ENCODE measurements around the gene CCL1. TPM values are rescaled to one million over a fixed set of nuclear protein-coding genes. Genes with fewer than 3 reads are reported as not detected.
"Not testable (repeated sequence)": the region's sequence is repeated elsewhere in the genome, so short reads cannot be mapped to it uniquely, and the experiment has no call there.

CCL1 gene
- total RNA-seq, 1 donor from 2014 or later = not detected

DNA sequence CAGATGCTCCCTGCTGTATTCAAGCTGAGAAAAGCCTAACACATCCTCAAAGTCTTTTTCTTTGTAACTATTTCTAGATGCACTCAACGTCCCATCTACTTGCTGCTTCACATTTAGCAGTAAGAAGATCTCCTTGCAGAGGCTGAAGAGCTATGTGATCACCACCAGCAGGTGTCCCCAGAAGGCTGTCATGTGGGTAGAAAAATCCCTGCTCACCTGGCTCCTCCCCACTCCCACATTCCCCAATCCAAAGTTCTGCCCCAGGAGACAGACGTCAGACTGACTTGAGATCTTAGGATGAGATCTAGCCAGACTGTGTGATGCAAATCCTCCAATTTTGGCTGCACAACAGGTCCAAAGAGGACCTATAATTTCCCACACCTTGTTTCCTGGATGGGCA, 5.6 kb downstream of the CCL1 start:
- ATAC-seq = no peak

DNA sequence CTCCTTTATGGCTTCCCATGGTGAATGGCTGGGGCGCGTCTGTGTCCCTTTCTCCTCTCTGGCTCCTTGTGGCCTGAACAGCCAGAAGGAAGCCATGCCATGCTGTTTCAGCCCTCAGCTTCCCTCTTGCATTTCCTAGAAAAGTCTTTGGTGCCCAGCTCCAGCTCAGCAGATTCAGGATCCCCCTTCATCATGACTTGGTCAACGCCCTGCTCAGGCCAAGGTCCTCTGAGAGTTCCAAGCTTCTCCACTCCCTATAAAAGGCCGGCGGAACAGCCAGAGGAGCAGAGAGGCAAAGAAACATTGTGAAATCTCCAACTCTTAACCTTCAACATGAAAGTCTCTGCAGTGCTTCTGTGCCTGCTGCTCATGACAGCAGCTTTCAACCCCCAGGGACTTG, 6.8 kb downstream of the CCL1 start, which contains the start of gene CCL13:
Gene CCL13, plus strand, starts transcription at position 287 of the 400 bp plus-strand sequence. Its CDS starts 47 bp downstream, at position 334.
- ATAC-seq = no peak

DNA sequence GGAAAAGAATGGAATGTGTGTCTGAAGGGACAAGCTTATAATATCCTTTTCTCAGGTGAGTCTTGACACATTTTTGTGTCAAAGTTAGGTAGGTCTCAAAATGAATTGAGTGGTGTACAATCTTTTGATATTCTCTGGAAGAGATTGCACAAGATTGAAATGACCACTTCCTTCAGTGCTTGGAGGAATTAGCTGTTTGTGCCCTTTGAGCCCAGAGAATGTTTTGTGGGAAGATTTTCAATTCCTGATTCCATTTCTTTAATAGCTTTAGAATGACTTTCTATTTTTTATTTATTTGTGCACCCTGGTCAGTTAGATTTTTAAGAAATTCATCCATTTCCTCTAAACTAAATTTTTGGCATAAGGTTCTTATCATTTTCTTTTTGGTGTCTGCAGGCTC, 8.4 kb downstream of the CCL1 start:
- no peak for ATAC-seq

- no peak for ATAC-seq
Observed at GRCh38 chr17:34352191-34352590, 10.8 kb downstream of the CCL1 start.

DNA sequence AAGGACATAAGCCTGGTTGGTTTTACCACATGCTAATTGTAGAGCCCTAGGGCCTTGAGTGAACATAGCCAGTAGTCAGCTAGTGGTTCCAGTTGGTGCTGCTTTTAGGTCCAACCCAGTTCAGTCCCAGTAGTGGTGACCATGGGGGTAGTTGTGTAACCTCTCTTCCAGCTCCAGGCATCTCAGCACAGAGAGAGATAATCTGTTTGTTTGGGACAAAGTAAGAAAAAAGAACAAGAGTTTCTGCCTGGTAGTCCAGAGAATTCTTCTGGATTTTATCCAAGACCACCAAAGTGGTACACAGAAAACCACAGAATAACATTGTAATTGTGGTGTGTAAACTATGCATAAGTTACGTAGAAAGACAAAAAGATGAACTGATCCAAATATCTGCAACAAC, 11.9 kb downstream of the CCL1 start:
- ATAC-seq = no peak

DNA sequence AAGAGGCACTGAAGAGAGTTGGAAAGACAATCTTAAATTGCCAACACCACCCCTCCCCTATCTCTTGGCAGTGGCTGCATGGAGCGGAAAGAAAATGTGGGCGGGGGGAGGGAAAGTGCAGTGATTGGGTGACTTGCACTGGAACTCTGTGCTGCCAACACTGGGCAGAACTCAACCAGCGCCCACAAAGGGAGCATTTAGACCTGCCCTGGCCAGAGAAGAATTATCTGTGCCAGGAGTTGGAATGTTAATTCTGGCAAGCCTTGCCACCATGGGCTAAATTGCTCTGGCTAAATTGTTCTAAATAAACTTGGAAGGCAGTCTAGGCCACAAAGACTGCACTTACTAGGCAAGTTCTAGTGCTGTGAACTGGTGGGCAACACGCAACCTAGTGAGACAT, 13.3 kb downstream of the CCL1 start:
- ATAC-seq = no peak

DNA sequence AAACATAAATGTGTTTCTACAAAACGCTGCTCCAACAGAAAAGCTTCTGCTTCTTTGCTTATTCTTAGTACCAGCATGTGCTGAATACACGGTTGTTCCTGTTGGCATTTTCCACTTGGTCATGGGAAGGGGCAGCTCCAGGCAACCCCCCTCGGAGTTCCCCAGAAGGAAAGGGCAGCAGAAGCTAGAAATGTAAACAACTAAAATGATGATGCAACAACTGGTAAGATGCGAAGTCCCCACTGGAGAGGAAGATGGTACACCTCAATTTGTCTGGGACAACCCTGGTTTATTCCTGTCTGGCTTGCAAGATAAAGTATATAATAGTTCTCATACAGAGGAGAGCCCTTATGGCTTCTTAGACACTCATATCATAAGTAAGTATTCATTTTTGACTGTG, 16.0 kb downstream of the CCL1 start:
- ATAC-seq = no peak

- ATAC-seq = no peak
Observed at GRCh38 chr17:34341916-34342315, 21.1 kb downstream of the CCL1 start.

DNA sequence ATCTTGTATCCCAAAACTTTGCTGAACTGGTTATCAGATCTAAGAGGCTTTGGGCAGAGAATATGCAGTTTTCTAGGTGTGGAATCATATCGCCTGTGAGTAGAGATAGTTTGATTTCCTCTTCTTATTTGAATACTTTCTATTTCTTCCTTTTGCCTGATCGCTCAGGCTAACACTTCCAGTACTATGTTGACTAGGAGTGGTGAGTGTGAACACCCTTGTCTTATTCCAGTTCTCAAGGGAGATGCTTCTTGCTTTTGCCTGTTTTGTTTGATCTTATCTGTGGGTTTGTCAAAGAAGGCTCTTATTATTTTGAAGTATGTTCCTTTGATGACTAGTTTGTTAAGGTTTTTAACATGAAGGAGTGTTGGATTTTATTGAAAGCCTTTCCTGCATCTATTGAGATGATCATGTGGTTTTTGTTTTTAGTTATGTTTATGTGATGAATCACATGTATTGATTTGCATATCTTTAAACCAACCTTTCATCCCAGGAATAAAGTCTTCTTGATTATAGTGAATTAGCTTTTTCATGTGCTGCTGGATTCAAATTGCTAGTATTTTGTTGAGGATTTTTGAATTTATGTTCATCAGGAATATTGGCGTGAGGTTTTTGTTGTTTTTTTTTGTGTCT, 23.8 kb downstream of the CCL1 start:
- ATAC-seq = no peak

GRCh38 chr17:34337701-34338100, 25.3 kb downstream of the CCL1 start:
- ATAC-seq = no peak

GRCh38 chr17:34327580-34327979, 35.5 kb downstream of the CCL1 start:
- not testable (repeated sequence) for ATAC-seq

DNA sequence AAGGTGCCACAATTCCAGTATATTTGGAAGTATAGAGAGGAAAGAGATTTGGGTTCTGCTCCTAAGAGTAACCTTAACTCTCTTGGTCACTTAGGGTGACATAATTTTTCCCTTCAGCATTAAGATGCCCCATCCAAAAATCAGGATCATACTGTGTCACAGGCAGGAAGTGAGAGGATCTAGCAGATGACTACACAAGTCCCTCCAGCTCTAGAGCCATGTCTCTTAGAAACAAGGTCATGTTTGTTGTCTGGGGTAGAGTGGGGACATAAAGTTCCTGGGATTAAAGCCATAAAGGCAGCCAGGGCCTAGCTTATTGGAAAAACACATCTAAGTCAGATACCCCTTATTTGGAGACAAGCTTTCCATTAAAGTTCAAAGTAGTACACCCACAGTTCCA, 41.1 kb downstream of the CCL1 start:
- ATAC-seq = no peak

GRCh38 chr17:34319039-34319483, 44.0 kb downstream of the CCL1 start, which contains the start of gene CCL8:
Gene CCL8, plus strand, starts transcription at chr17:34319435. Its CDS starts 67 bp downstream, at chr17:34319502.
- no peak for ATAC-seq

GRCh38 chr17:34318474-34318873, 44.6 kb downstream of the CCL1 start:
- no peak for ATAC-seq

- no peak for ATAC-seq
Observed at GRCh38 chr17:34314279-34314678, 48.8 kb downstream of the CCL1 start.

GRCh38 chr17:34313164-34313563, 49.9 kb downstream of the CCL1 start:
- ATAC-seq = no peak

DNA sequence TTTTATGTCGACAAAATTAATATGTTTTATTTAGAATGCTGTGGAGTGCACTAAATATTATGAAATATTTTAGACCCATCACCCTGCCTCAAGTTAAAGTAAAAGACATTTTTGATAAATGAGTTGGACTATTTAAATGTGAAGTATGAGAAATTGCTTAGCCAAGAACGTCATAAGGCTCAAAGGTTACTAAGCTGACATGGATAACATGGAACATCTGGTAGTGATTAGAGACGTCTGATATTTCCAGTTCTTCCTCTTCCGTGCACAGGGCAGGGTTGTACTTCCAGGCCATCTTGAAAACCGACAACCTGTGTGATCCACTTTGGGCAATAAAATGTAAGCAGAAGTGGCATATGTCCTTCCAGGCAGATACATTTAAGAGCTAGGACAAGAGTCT, 51.0 kb downstream of the CCL1 start:
- ATAC-seq = no peak

GRCh38 chr17:34311291-34311690, 51.7 kb downstream of the CCL1 start:
- ATAC-seq = no peak

Other genes starting within 250 kb of the CCL1 start
- gene CCL2, start 107.9 kb downstream of the CCL1 start, total RNA-seq = 2.2 TPM
- not detected for gene CCL7, start 93.0 kb downstream of the CCL1 start, total RNA-seq
- 0.28 TPM for gene CCL11, start 77.5 kb downstream of the CCL1 start, total RNA-seq
- gene CCL8, start 43.8 kb downstream of the CCL1 start, total RNA-seq = not detected
- 0.24 TPM for gene CCL13, start 6.8 kb downstream of the CCL1 start, total RNA-seq
- gene TMEM132E, start 216.3 kb upstream of the CCL1 start, total RNA-seq = not detected